ENCODE data around the gene PRR35. TPM values are rescaled to one million over a fixed set of nuclear protein-coding genes. Genes with fewer than 3 reads are reported as not detected.

Gene PRR35
- total and polyA plus RNA-seq, 4 donors, result not detected

DNA sequence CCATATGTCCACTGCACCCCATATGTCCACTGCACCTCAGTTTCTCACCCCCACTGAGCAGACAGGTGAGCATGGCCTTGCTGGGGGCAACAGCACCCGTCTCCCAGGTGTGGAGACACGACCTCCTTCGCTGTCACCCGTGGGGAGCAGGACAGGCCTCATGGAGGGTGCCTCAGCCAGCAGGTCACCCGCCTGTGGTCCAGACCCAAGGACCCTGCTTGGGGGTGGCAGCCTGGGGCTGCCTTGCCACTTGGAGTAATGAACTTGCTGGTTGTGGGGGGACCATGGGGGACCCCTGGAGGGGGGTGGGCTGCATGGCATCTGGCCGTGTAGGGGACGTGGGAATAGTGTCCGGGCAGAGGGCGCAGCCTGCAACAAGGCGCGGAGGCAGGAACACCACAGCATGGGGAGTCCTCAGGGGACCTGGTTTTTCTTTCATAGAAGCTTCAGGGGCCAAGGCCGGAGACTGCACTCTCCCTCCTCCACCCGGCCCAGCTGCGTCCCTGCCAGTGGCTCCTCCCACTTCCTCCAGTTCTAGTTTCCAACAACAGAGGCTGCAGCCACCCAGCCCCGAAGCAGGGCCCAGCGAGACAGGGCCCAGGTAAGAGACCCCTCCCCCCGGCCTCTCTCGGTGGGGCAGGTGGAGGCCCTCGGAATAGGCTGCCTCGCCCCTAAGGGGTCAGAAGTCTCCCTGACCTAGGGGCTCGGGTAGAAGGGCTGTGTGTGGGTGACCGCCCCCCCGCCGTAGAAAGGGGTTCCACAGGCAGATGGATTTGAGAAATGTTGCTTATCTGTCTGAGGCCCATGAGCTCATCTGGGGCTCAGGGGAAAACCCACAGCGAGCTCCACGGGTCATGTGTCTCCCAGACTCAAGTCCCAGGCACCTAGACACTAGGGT, 6.5 kb downstream of the PRR35 start, which contains the start of gene NHLRC4:
TSS of gene NHLRC4 (plus strand) at position 531 of the 898 bp plus-strand sequence. CDS start 1,043 bp downstream, outside the sequence.
- H3K27ac ChIP-seq (ENCODE audit: low read depth in 1 of 2, low read length in 2 of 2), result no peak within 1 kb of the TSS
- H3K4me1 ChIP-seq (ENCODE audit: control insufficient read depth in 4 of 4, insufficient read depth in 4 of 4, low read length in 3 of 4), result peaks cover 5 to 37% (median 14%) of the 10 kb centered on the region in 4 donors

More for the DNA sequence above, 6.5 kb downstream of the PRR35 start, which contains the start of gene NHLRC4:
- peak; percentile 83 for DNase-seq (ENCODE audit: low spot score)
- Histone ChIP-seq H3K36me3 (ENCODE audit: control insufficient read depth in 4 of 4, insufficient read depth in 3 of 4, low read depth in 1 of 4, low read length in 3 of 4) (no peaks in the 10 kb centered on the region), H3K27me3 (ENCODE audit: control insufficient read depth in 4 of 4, insufficient read depth in 4 of 4, low read length in 3 of 4) (no peaks in the 10 kb centered on the region), H3K4me3 (ENCODE audit: low read depth in 1 of 3, low read length in 3 of 3) (peak within 1 kb of the TSS in 1 of 3 donors; percentile 0), H3K9me3 (ENCODE audit: control insufficient read depth in 4 of 4, low read length in 3 of 4) (no peaks in the 10 kb centered on the region), H3K9ac (ENCODE audit: low read depth in 1 of 2, low read length in 2 of 2) (no peak within 1 kb of the TSS)
- WGBS, result 61% methylated on average over 26 of the region's 26 CpGs
- no peak for TF ChIP-seq RAD21 (IDR thresholded peaks at IDR 0.05)
- TF ChIP-seq, protein P1, sequence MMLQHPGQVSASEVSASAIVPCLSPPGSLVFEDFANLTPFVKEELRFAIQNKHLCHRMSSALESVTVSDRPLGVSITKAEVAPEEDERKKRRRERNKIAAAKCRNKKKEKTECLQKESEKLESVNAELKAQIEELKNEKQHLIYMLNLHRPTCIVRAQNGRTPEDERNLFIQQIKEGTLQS (IDR thresholded peaks at IDR 0.05), result no peak
- no peak for TF ChIP-seq YY1 (IDR thresholded peaks at IDR 0.05)
- TF ChIP-seq EGR1 (IDR thresholded peaks at IDR 0.05; ENCODE audit: low read depth in 2 of 2), result no peak
- TF ChIP-seq HNF4G (IDR thresholded peaks at IDR 0.05), result no peak
- TF ChIP-seq, protein P2, sequence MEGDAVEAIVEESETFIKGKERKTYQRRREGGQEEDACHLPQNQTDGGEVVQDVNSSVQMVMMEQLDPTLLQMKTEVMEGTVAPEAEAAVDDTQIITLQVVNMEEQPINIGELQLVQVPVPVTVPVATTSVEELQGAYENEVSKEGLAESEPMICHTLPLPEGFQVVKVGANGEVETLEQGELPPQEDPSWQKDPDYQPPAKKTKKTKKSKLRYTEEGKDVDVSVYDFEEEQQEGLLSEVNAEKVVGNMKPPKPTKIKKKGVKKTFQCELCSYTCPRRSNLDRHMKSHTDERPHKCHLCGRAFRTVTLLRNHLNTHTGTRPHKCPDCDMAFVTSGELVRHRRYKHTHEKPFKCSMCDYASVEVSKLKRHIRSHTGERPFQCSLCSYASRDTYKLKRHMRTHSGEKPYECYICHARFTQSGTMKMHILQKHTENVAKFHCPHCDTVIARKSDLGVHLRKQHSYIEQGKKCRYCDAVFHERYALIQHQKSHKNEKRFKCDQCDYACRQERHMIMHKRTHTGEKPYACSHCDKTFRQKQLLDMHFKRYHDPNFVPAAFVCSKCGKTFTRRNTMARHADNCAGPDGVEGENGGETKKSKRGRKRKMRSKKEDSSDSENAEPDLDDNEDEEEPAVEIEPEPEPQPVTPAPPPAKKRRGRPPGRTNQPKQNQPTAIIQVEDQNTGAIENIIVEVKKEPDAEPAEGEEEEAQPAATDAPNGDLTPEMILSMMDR (IDR thresholded peaks at IDR 0.05; ENCODE audit: low read depth, low read length, missing input control), result no peak
- no peak for TF ChIP-seq TAF1 (conservative IDR thresholded peaks at IDR 0.05)
- no peak for TF ChIP-seq FOXA2 (IDR thresholded peaks at IDR 0.05)
- TF ChIP-seq, protein P3, sequence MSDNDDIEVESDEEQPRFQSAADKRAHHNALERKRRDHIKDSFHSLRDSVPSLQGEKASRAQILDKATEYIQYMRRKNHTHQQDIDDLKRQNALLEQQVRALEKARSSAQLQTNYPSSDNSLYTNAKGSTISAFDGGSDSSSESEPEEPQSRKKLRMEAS (IDR thresholded peaks at IDR 0.05), result no peak
- TF ChIP-seq FOXA1 (IDR thresholded peaks at IDR 0.05), result no peak
- TF ChIP-seq RXRA (IDR thresholded peaks at IDR 0.05), result no peak
- TF ChIP-seq HNF4A (conservative IDR thresholded peaks at IDR 0.05), result no peak
- TF ChIP-seq, protein P4, sequence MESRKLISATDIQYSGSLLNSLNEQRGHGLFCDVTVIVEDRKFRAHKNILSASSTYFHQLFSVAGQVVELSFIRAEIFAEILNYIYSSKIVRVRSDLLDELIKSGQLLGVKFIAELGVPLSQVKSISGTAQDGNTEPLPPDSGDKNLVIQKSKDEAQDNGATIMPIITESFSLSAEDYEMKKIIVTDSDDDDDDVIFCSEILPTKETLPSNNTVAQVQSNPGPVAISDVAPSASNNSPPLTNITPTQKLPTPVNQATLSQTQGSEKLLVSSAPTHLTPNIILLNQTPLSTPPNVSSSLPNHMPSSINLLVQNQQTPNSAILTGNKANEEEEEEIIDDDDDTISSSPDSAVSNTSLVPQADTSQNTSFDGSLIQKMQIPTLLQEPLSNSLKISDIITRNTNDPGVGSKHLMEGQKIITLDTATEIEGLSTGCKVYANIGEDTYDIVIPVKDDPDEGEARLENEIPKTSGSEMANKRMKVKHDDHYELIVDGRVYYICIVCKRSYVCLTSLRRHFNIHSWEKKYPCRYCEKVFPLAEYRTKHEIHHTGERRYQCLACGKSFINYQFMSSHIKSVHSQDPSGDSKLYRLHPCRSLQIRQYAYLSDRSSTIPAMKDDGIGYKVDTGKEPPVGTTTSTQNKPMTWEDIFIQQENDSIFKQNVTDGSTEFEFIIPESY (IDR thresholded peaks at IDR 0.05), result no peak
- TF ChIP-seq SP1 (IDR thresholded peaks at IDR 0.05), result no peak
- TF ChIP-seq NR2F2 (IDR thresholded peaks at IDR 0.05), result no peak
- TF ChIP-seq, protein P5, sequence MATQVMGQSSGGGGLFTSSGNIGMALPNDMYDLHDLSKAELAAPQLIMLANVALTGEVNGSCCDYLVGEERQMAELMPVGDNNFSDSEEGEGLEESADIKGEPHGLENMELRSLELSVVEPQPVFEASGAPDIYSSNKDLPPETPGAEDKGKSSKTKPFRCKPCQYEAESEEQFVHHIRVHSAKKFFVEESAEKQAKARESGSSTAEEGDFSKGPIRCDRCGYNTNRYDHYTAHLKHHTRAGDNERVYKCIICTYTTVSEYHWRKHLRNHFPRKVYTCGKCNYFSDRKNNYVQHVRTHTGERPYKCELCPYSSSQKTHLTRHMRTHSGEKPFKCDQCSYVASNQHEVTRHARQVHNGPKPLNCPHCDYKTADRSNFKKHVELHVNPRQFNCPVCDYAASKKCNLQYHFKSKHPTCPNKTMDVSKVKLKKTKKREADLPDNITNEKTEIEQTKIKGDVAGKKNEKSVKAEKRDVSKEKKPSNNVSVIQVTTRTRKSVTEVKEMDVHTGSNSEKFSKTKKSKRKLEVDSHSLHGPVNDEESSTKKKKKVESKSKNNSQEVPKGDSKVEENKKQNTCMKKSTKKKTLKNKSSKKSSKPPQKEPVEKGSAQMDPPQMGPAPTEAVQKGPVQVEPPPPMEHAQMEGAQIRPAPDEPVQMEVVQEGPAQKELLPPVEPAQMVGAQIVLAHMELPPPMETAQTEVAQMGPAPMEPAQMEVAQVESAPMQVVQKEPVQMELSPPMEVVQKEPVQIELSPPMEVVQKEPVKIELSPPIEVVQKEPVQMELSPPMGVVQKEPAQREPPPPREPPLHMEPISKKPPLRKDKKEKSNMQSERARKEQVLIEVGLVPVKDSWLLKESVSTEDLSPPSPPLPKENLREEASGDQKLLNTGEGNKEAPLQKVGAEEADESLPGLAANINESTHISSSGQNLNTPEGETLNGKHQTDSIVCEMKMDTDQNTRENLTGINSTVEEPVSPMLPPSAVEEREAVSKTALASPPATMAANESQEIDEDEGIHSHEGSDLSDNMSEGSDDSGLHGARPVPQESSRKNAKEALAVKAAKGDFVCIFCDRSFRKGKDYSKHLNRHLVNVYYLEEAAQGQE (IDR thresholded peaks at IDR 0.05), result no peak
- TF ChIP-seq GABPA (IDR thresholded peaks at IDR 0.05 in 1 of 2, conservative IDR thresholded peaks at IDR 0.05 in 1 of 2), result no peak
